ENCODE measurements around the gene PCSK9.

PCSK9 gene

DNA sequence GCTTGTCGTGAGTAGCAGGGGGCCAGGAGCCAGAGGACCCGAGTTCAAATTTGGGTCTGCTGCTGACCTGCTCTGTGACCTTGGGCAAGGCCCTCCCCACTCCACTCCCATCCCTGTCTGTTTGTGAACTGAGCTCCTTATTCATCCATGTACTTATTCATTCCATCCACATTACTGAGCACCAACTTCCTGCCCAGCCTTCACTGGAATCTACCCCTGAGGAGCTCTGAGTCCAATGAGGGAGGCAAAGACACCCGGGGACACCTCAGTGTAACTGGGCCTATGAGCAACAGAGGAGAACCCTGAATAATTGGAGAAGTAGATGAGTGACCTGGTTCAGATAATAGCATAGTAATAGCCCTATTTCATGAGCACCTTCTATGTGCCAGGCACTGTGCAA, 31.7 kb upstream of the PCSK9 start:
- TF ChIP-seq, protein P1, sequence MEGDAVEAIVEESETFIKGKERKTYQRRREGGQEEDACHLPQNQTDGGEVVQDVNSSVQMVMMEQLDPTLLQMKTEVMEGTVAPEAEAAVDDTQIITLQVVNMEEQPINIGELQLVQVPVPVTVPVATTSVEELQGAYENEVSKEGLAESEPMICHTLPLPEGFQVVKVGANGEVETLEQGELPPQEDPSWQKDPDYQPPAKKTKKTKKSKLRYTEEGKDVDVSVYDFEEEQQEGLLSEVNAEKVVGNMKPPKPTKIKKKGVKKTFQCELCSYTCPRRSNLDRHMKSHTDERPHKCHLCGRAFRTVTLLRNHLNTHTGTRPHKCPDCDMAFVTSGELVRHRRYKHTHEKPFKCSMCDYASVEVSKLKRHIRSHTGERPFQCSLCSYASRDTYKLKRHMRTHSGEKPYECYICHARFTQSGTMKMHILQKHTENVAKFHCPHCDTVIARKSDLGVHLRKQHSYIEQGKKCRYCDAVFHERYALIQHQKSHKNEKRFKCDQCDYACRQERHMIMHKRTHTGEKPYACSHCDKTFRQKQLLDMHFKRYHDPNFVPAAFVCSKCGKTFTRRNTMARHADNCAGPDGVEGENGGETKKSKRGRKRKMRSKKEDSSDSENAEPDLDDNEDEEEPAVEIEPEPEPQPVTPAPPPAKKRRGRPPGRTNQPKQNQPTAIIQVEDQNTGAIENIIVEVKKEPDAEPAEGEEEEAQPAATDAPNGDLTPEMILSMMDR (IDR thresholded peaks at IDR 0.05; ENCODE audit: control insufficient read depth, insufficient read depth, low read depth, low read length, missing control alignments): no peak
- peak; percentile 39 for DNase-seq (ENCODE audit: low read depth)
- H3K4me3 ChIP-seq (ENCODE audit: control insufficient read depth, low read depth, low read length): no peak overlapping the region

GRCh38 chr1:55010194-55010886, 29.0 kb upstream of the PCSK9 start:
- DNase-seq (ENCODE audit: low read depth): no peak
- TF ChIP-seq, protein P1 (IDR thresholded peaks at IDR 0.05; ENCODE audit: control insufficient read depth, insufficient read depth, low read depth, low read length, missing control alignments): no peak
- H3K4me3 ChIP-seq (ENCODE audit: control insufficient read depth, low read depth, low read length): no peak overlapping the region

- no peak for DNase-seq (ENCODE audit: low read depth)
- TF ChIP-seq, protein P1 (IDR thresholded peaks at IDR 0.05; ENCODE audit: control insufficient read depth, insufficient read depth, low read depth, low read length, missing control alignments): no peak
These were observed 28.5 kb upstream of the PCSK9 start for GRCh38 chr1:55010887-55011217.

DNA sequence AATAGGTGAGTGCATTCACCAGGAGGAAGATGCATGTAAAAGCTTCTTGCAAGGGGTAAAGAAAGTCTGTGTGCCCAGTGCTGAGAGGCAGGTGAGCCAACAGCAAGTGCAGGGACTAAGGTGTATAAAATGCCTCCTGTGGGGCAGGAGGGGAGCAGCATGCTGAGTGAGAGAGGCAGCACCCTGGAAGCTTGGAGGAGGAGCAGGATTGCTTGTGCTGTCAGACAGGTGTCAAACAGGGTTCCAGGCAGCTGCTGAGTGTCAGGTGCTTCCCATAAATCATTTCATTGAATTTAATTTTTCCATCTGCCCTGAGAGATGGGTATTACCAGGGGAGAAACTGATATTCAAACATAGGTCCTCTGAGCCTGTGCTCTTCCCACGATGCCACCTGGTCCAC, 26.7 kb upstream of the PCSK9 start:
- no peak for DNase-seq (ENCODE audit: low read depth)
- H3K4me3 ChIP-seq (ENCODE audit: control insufficient read depth, low read depth, low read length): no peak overlapping the region
- TF ChIP-seq, protein P1 (IDR thresholded peaks at IDR 0.05; ENCODE audit: control insufficient read depth, insufficient read depth, low read depth, low read length, missing control alignments): no peak

More at GRCh38 chr1:55010887-55011217, 28.5 kb upstream of the PCSK9 start:
- H3K4me3 ChIP-seq (ENCODE audit: control insufficient read depth, low read depth, low read length): no peak overlapping the region

DNA sequence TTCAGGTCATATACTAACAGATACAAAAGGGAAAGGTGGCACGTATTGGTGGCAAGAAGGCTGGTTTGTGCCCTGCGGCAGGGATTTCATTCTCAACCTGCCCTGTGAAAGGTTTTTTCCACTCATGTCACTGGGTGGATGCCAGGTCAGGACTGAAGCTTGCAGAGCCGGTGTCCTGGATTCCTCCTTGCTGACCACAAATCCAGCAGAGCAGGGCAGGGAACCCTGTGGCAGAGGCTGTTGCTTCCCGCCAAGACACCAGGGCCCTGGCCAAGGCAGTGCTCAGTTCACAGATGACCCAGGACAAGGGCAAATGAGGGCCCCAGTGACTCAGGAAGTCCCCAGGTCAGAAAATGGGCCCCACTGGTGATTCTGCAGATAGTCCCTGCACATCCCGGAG, 24.2 kb upstream of the PCSK9 start:
- H3K4me3 ChIP-seq (ENCODE audit: control insufficient read depth, low read depth, low read length): no peak overlapping the region
- TF ChIP-seq, protein P1 (IDR thresholded peaks at IDR 0.05; ENCODE audit: control insufficient read depth, insufficient read depth, low read depth, low read length, missing control alignments): no peak
- no peak for DNase-seq (ENCODE audit: low read depth)

DNA sequence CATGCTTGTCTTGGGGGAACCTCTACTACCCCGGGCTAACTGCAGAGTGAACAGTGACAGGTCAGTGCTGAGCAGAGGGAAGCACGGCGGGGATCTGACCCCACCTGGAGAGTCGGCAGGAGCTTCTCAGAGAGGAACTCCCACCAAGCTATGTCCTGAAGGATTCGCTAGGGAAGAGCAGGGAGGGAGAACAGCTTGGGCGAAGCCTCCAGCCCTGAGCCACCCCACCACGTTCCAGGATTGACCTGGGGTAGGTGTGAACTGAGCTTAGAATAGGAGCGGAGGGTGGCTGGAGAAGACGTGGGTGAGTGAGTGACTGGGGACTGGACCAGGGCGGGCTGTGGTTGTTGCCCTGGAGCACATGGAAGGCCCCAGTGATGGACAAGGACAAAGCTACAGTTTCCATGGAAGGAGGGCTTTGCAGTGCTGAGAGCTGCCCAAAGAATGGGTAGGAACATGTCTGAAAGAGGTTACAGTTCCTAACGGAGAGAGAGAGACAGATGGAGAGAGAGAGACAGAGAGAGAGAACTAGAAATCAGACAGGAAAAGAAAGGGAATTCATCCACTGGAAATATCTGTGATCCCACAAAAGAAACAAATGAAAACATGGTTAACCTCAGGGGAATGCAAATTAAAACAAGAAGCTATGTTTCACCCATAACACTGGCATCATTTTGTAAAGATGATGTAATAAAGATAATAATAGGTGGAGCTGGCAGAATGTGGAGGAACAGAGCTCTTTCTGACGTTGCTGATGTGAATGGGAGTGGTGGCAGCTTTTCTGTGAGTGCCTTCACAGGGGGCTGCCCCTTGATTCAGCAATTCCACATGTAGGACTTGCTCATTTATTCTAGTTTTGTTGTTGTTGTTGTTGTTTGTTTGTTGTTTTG, 23.4 kb upstream of the PCSK9 start:
- no peak for DNase-seq (ENCODE audit: low read depth)
- H3K4me3 ChIP-seq (ENCODE audit: control insufficient read depth, low read depth, low read length): no peak overlapping the region
- TF ChIP-seq, protein P1 (IDR thresholded peaks at IDR 0.05; ENCODE audit: control insufficient read depth, insufficient read depth, low read depth, low read length, missing control alignments): no peak
